ENCODE data around the gene FNDC10. TPM values are rescaled to one million over a fixed set of nuclear protein-coding genes. Genes with fewer than 3 reads are reported as not detected.

The FNDC10 gene
- total RNA-seq, 1 experiment from 2014 or later = 15.2 TPM

DNA sequence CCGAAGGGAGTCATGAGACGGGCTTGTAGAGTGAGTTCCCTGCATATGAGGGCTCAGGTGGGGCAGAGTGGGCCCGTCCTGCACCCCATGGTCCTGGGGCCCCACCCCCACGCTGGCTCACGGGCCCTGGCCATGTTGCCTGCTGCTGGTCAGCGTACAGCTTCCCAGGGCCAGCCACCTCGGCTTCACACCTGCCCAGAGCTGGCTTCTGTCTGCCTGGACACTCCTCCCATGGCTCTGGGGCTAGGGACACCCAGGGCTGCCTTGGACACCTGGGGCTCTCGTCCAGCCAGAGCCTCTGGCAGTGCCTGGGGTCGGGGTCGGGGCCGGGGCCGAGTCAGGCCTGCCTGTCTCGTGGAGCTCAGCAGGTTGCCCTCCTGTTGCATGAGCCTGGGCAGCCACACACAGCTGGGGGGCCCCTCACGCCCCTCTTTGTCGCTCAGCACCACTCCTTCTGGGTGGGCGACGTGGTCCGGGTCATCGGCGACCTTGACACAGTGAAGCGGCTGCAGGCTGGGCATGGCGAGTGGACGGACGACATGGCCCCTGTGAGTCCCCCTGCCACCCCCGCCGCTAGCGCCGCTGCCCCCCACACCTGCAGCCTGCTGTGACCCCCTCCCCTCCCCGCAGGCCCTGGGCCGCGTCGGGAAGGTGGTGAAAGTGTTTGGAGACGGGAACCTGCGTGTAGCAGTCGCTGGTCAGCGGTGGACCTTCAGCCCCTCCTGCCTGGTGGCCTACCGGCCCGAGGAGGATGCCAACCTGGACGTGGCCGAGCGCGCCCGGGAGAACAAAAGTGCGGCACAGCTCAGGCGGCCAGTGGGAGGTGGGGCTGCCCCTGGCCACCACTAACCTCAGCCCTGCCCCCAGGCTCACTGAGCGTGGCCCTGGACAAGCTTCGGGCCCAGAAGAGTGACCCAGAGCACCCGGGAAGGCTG is 26.5 kb upstream of the FNDC10 start:
- Histone ChIP-seq H3K9me3 (ENCODE audit: control insufficient read depth, low read depth, low read length) (no peaks in the 10 kb centered on the region), H3K79me2 (ENCODE audit: insufficient read depth, low read length) (no peaks in the 10 kb centered on the region)
- no CpG with 5 or more reads among the region's 48 CpGs for WGBS (ENCODE audit: extremely low coverage, insufficient read length, low lambda C conversion rate)

More for the DNA sequence above, 26.5 kb upstream of the FNDC10 start:
- Histone ChIP-seq H2BK12ac (ENCODE audit: insufficient read length, low read depth, low read length) (no peak overlapping the region), H4K5ac (ENCODE audit: insufficient read length, low read depth, low read length) (no peak overlapping the region), H2AK5ac (ENCODE audit: insufficient read length, low read length) (no peak overlapping the region), H3T11ph (ENCODE audit: low read length) (no peak overlapping the region), H2BK5ac (ENCODE audit: insufficient read length, low read length) (no peak overlapping the region), H2BK20ac (ENCODE audit: low read depth, low read length, poor library complexity, severe bottlenecking) (no peak overlapping the region), H3K79me1 (ENCODE audit: insufficient read depth, low read depth, low read length, poor library complexity, severe bottlenecking) (no peaks in the 10 kb centered on the region), H3K4me2 (ENCODE audit: insufficient read depth, insufficient read length, low read length) (no peak overlapping the region), H2AFZ (ENCODE audit: low read length) (no peak overlapping the region), H3K23ac (ENCODE audit: insufficient read length, low read depth, low read length) (no peak overlapping the region), H3K23me2 (ENCODE audit: insufficient read length, low read depth, low read length, poor library complexity, severe bottlenecking) (peaks cover under 1% of the 10 kb centered on the region), H3K27me3 (ENCODE audit: insufficient read depth, low read length) (no peaks in the 10 kb centered on the region; the same call in 1 of the 2 replicates), H2BK120ac (ENCODE audit: low read depth, low read length, poor library complexity, severe bottlenecking) (no peak overlapping the region), H3K4ac (ENCODE audit: low read depth, low read length) (no peak overlapping the region), H3K18ac (ENCODE audit: insufficient read length, low read depth, low read length) (no peak overlapping the region), H3K4me1 (ENCODE audit: insufficient read depth, low read length) (no peaks in the 10 kb centered on the region), H3K56ac (ENCODE audit: insufficient read length, low read depth, low read length) (no peak overlapping the region), H4K8ac (replicated peaks; ENCODE audit: insufficient read length, low read depth, low read length) (no peak overlapping the region), H4K20me1 (ENCODE audit: control insufficient read depth, insufficient read depth, insufficient read length) (no peaks in the 10 kb centered on the region), H3K14ac (ENCODE audit: insufficient read depth, low read length) (no peak overlapping the region), H3K27ac (ENCODE audit: insufficient read length, low read depth, low read length) (no peak overlapping the region), H2BK15ac (ENCODE audit: low read depth, low read length) (no peak overlapping the region), H3K9ac (ENCODE audit: extremely low read depth, insufficient read length, low read length) (no peak overlapping the region), H4K91ac (ENCODE audit: insufficient read length, low read depth, low read length) (no peak overlapping the region)
- Mint-ChIP-seq H3K4me1 (peaks cover 2% of the 10 kb centered on the region in 2 experiments; a peak in 2 of 4 replicates), H3K36me3 (ENCODE audit: insufficient read depth in 1 of 3, low read depth in 3 of 3) (peaks cover 0 to 2% (median 0%) of the 10 kb centered on the region in 3 experiments; a peak in 1 of 7 replicates), H3K27ac (no peak overlapping the region), H3K4me3 (no peak overlapping the region), H3K9me3 (no peaks in the 10 kb centered on the region), H3K27me3 (ENCODE audit: low read depth) (peaks cover 8% of the 10 kb centered on the region)
- TF ChIP-seq, protein P1, sequence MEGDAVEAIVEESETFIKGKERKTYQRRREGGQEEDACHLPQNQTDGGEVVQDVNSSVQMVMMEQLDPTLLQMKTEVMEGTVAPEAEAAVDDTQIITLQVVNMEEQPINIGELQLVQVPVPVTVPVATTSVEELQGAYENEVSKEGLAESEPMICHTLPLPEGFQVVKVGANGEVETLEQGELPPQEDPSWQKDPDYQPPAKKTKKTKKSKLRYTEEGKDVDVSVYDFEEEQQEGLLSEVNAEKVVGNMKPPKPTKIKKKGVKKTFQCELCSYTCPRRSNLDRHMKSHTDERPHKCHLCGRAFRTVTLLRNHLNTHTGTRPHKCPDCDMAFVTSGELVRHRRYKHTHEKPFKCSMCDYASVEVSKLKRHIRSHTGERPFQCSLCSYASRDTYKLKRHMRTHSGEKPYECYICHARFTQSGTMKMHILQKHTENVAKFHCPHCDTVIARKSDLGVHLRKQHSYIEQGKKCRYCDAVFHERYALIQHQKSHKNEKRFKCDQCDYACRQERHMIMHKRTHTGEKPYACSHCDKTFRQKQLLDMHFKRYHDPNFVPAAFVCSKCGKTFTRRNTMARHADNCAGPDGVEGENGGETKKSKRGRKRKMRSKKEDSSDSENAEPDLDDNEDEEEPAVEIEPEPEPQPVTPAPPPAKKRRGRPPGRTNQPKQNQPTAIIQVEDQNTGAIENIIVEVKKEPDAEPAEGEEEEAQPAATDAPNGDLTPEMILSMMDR (conservative IDR thresholded peaks at IDR 0.05) = no peak
- peak; percentile 26 for DNase-seq
